Placental epithelial cell (primary cell): Measurements from ENCODE around the gene PLAC1. TPM values are rescaled to one million over a fixed set of nuclear protein-coding genes. Genes with fewer than 3 reads are reported as not detected.

Experiments
- small RNA-seq: library from RNA; depleted of rRNA; stranded (forward); fragments of <200 nt; gene quantifications from one replicate; pipeline ENCODE3, GENCODE V24; 2012
- total RNA-seq: library from RNA; depleted of rRNA; stranded (reverse); fragments of >200 nt; gene quantifications from 2 replicates; pipeline ENCODE4 v1.2.3, GENCODE V29; 2012

Gene PLAC1
- 1.3 and 2.0 TPM in 2 replicates for total RNA-seq

GRCh38 chrX:134658002-134658759, at the start of gene PLAC1:
Gene PLAC1 (minus strand): TSS chrX:134658471. CDS start chrX:134566682, 91,789 bp downstream.

Small RNA genes lying within 50 kb of the gene (small RNA-seq; reads per million reads assigned to genes)
- not detected for gene AC004383.1
- 32.0 reads per million, percentile 97 among the genes with 10 or more reads in this experiment for gene MIR450A1
- gene MIR450A2 = 24.8 reads per million, percentile 97 among the genes with 10 or more reads in this experiment
- gene MIR450B = 3.4 reads per million, percentile 87 among the genes with 10 or more reads in this experiment
- gene MIR503 = 1,788 reads per million, percentile 100 among the genes with 10 or more reads in this experiment
- gene MIR542 = 33.6 reads per million, percentile 97 among the genes with 10 or more reads in this experiment

Other genes starting within 250 kb of the PLAC1 start
- 3.9 and 4.8 TPM in 2 replicates for gene HPRT1, start 198.3 kb downstream of the PLAC1 start, total RNA-seq
- 3.0 and 3.5 TPM in 2 replicates for gene PABIR2, start 138.7 kb upstream of the PLAC1 start, total RNA-seq